A549 treated with AZD9567 at 1 μM for 4 hours (cell line): ENCODE results near the gene MOXD1. TPM values are rescaled to one million over a fixed set of nuclear protein-coding genes. Genes with fewer than 3 reads are reported as not detected.

Experiments
- total RNA-seq: library from RNA; stranded (reverse); fragments of 200-300 nt; extraction: Qiagen RNA extraction; gene quantifications from 5 replicates; pipeline ENCODE4 v1.2.3, GENCODE V29; 2022; ENCODE audit not compliant: insufficient read depth

Gene MOXD1
- 1.4 to 1.9 TPM (median 1.7 TPM) in 5 replicates for total RNA-seq

GRCh38 chr6:132400883-132401617 lies at the start of gene MOXD1:
Gene MOXD1 (minus strand): TSS chr6:132401475. CDS start chr6:132401426, 49 bp downstream.

Other genes starting within 250 kb of the MOXD1 start
- gene STX7, start 111.6 kb upstream of the MOXD1 start, total RNA-seq: 22.6 to 30.5 TPM (median 25.5 TPM) in 5 replicates
- gene TAAR9, start 136.8 kb upstream of the MOXD1 start, total RNA-seq: not detected in 5 replicates
- not detected in 5 replicates for gene TAAR8, start 151.2 kb upstream of the MOXD1 start, total RNA-seq
- gene TAAR6, start 168.8 kb upstream of the MOXD1 start, total RNA-seq: not detected in 5 replicates
- not detected in 5 replicates for gene TAAR5, start 188.3 kb upstream of the MOXD1 start, total RNA-seq
- gene TAAR2, start 222.8 kb upstream of the MOXD1 start, total RNA-seq: not detected in 5 replicates